Stimulated activated naive CD8-positive, alpha-beta T cell treated with anti-CD3 and anti-CD28 coated beads, Interleukin-15, Interleukin-2, amounts not matched to agents 100 ng/mL and 50 ng/mL, for 24 hours (primary cell): Measurements from ENCODE around the gene ZC3H18.
A peak's percentile ranks its signal among the peaks of the same experiment; 100 is the strongest.

Source experiments
- H3K27ac Mint-ChIP-seq: one replicate; pipeline ENCODE4 v1.8.0; 2021; ENCODE audit warnings: mild to moderate bottlenecking, mixed read lengths
- H3K27me3 Mint-ChIP-seq: one replicate; pipeline ENCODE4 v1.8.0; 2021; ENCODE audit warnings: mixed read lengths
- H3K36me3 Mint-ChIP-seq: one replicate; pipeline ENCODE4 v1.8.0; 2021; ENCODE audit warnings: low read depth, mixed read lengths
- H3K4me1 Mint-ChIP-seq: one replicate; pipeline ENCODE4 v1.8.0; 2021; ENCODE audit warnings: low read depth, mixed read lengths
- H3K4me3 Mint-ChIP-seq: one replicate; pipeline ENCODE4 v1.8.0; 2021; ENCODE audit warnings: mild to moderate bottlenecking, mixed read lengths
- H3K9me3 Mint-ChIP-seq: one replicate; pipeline ENCODE4 v1.8.0; 2021; ENCODE audit warnings: mixed read lengths

ZC3H18 gene

GRCh38 chr16:88578446-88579313 lies 8.5 kb downstream of the ZC3H18 start:
- Mint-ChIP-seq H3K4me1 (peaks cover 38% of the 10 kb centered on the region), H3K27ac (peak overlapping the region; percentile 29), H3K9me3 (no peaks in the 10 kb centered on the region), H3K27me3 (no peaks in the 10 kb centered on the region), H3K36me3 (peaks cover 65% of the 10 kb centered on the region), H3K4me3 (peak overlapping the region; percentile 45)

GRCh38 chr16:88580371-88580770 lies 10.2 kb downstream of the ZC3H18 start:
- H3K4me1 Mint-ChIP-seq, result peaks cover 44% of the 10 kb centered on the region
- no peak overlapping the region for H3K27ac Mint-ChIP-seq
- H3K4me3 Mint-ChIP-seq, result no peak overlapping the region
- no peaks in the 10 kb centered on the region for H3K27me3 Mint-ChIP-seq
- peaks cover 61% of the 10 kb centered on the region for H3K36me3 Mint-ChIP-seq
- no peaks in the 10 kb centered on the region for H3K9me3 Mint-ChIP-seq

GRCh38 chr16:88581033-88581432 lies 10.8 kb downstream of the ZC3H18 start:
- peaks cover 60% of the 10 kb centered on the region for H3K36me3 Mint-ChIP-seq
- H3K27ac Mint-ChIP-seq, result no peak overlapping the region
- peaks cover 44% of the 10 kb centered on the region for H3K4me1 Mint-ChIP-seq
- no peaks in the 10 kb centered on the region for H3K9me3 Mint-ChIP-seq
- no peak overlapping the region for H3K4me3 Mint-ChIP-seq
- no peaks in the 10 kb centered on the region for H3K27me3 Mint-ChIP-seq

GRCh38 chr16:88582912-88583575 lies 12.8 kb downstream of the ZC3H18 start:
- no peaks in the 10 kb centered on the region for H3K9me3 Mint-ChIP-seq
- H3K4me1 Mint-ChIP-seq, result peaks cover 35% of the 10 kb centered on the region
- no peak overlapping the region for H3K4me3 Mint-ChIP-seq
- no peak overlapping the region for H3K27ac Mint-ChIP-seq
- peaks cover 57% of the 10 kb centered on the region for H3K36me3 Mint-ChIP-seq
- no peaks in the 10 kb centered on the region for H3K27me3 Mint-ChIP-seq

GRCh38 chr16:88584676-88585075 lies 14.5 kb downstream of the ZC3H18 start:
- H3K36me3 Mint-ChIP-seq, result peaks cover 61% of the 10 kb centered on the region

GRCh38 chr16:88585269-88585668 lies 15.1 kb downstream of the ZC3H18 start:
- H3K36me3 Mint-ChIP-seq, result peaks cover 60% of the 10 kb centered on the region
- H3K27me3 Mint-ChIP-seq, result no peaks in the 10 kb centered on the region
- H3K9me3 Mint-ChIP-seq, result no peaks in the 10 kb centered on the region
- peak overlapping the region; percentile 82 for H3K27ac Mint-ChIP-seq
- no peak overlapping the region for H3K4me3 Mint-ChIP-seq
- peaks cover 40% of the 10 kb centered on the region for H3K4me1 Mint-ChIP-seq

More at GRCh38 chr16:88584676-88585075, 14.5 kb downstream of the ZC3H18 start:
- Mint-ChIP-seq H3K27me3 (no peaks in the 10 kb centered on the region), H3K27ac (no peak overlapping the region), H3K9me3 (no peaks in the 10 kb centered on the region), H3K4me1 (peaks cover 39% of the 10 kb centered on the region), H3K4me3 (no peak overlapping the region)

GRCh38 chr16:88585927-88586581 lies 15.9 kb downstream of the ZC3H18 start:
- Mint-ChIP-seq H3K4me1 (peaks cover 44% of the 10 kb centered on the region), H3K36me3 (peaks cover 52% of the 10 kb centered on the region), H3K27me3 (no peaks in the 10 kb centered on the region)

GRCh38 chr16:88588148-88588547 lies 17.9 kb downstream of the ZC3H18 start:
- Mint-ChIP-seq H3K27ac (peak overlapping the region; percentile 45), H3K4me1 (peaks cover 51% of the 10 kb centered on the region), H3K36me3 (peaks cover 53% of the 10 kb centered on the region), H3K4me3 (no peak overlapping the region), H3K9me3 (no peaks in the 10 kb centered on the region), H3K27me3 (no peaks in the 10 kb centered on the region)

More at GRCh38 chr16:88585927-88586581, 15.9 kb downstream of the ZC3H18 start:
- Mint-ChIP-seq H3K27ac (no peak overlapping the region), H3K4me3 (no peak overlapping the region), H3K9me3 (no peaks in the 10 kb centered on the region)

- peak overlapping the region; percentile 45 for H3K27ac Mint-ChIP-seq
- no peaks in the 10 kb centered on the region for H3K9me3 Mint-ChIP-seq
- no peak overlapping the region for H3K4me3 Mint-ChIP-seq
- H3K4me1 Mint-ChIP-seq, result peaks cover 48% of the 10 kb centered on the region
- H3K27me3 Mint-ChIP-seq, result no peaks in the 10 kb centered on the region
- H3K36me3 Mint-ChIP-seq, result peaks cover 55% of the 10 kb centered on the region
Observed at GRCh38 chr16:88588754-88589153, 18.6 kb downstream of the ZC3H18 start.

- peaks cover 60% of the 10 kb centered on the region for H3K36me3 Mint-ChIP-seq
- H3K4me3 Mint-ChIP-seq, result no peak overlapping the region
- H3K27ac Mint-ChIP-seq, result peak overlapping the region; percentile 67
- no peaks in the 10 kb centered on the region for H3K27me3 Mint-ChIP-seq
- no peaks in the 10 kb centered on the region for H3K9me3 Mint-ChIP-seq
- H3K4me1 Mint-ChIP-seq, result peaks cover 44% of the 10 kb centered on the region
Observed at GRCh38 chr16:88589441-88589840, 19.2 kb downstream of the ZC3H18 start.

- Mint-ChIP-seq H3K27me3 (no peaks in the 10 kb centered on the region), H3K4me3 (no peak overlapping the region), H3K36me3 (peaks cover 55% of the 10 kb centered on the region), H3K9me3 (no peaks in the 10 kb centered on the region), H3K4me1 (peaks cover 43% of the 10 kb centered on the region), H3K27ac (peak overlapping the region; percentile 34)
Observed at GRCh38 chr16:88591577-88592021, 21.4 kb downstream of the ZC3H18 start.

GRCh38 chr16:88593061-88593460 lies 22.9 kb downstream of the ZC3H18 start:
- peaks cover 47% of the 10 kb centered on the region for H3K36me3 Mint-ChIP-seq
- no peak overlapping the region for H3K27ac Mint-ChIP-seq
- H3K4me3 Mint-ChIP-seq, result no peak overlapping the region
- H3K27me3 Mint-ChIP-seq, result no peaks in the 10 kb centered on the region
- H3K9me3 Mint-ChIP-seq, result no peaks in the 10 kb centered on the region
- H3K4me1 Mint-ChIP-seq, result peaks cover 42% of the 10 kb centered on the region

- no peak overlapping the region for H3K27ac Mint-ChIP-seq
- H3K9me3 Mint-ChIP-seq, result no peaks in the 10 kb centered on the region
- H3K36me3 Mint-ChIP-seq, result peaks cover 43% of the 10 kb centered on the region
- peaks cover 38% of the 10 kb centered on the region for H3K4me1 Mint-ChIP-seq
- H3K27me3 Mint-ChIP-seq, result no peaks in the 10 kb centered on the region
- H3K4me3 Mint-ChIP-seq, result no peak overlapping the region
Observed at GRCh38 chr16:88593489-88593888, 23.3 kb downstream of the ZC3H18 start.

GRCh38 chr16:88593910-88594309 lies 23.7 kb downstream of the ZC3H18 start:
- peaks cover 34% of the 10 kb centered on the region for H3K4me1 Mint-ChIP-seq
- H3K4me3 Mint-ChIP-seq, result no peak overlapping the region
- no peak overlapping the region for H3K27ac Mint-ChIP-seq
- H3K36me3 Mint-ChIP-seq, result peaks cover 40% of the 10 kb centered on the region
- no peaks in the 10 kb centered on the region for H3K27me3 Mint-ChIP-seq
- H3K9me3 Mint-ChIP-seq, result no peaks in the 10 kb centered on the region

GRCh38 chr16:88595101-88595500 lies 24.9 kb downstream of the ZC3H18 start:
- Mint-ChIP-seq H3K9me3 (no peaks in the 10 kb centered on the region), H3K4me3 (no peak overlapping the region), H3K27me3 (no peaks in the 10 kb centered on the region), H3K36me3 (peaks cover 41% of the 10 kb centered on the region), H3K27ac (no peak overlapping the region), H3K4me1 (peaks cover 25% of the 10 kb centered on the region)
